Fibroblast of mammary gland (primary cell): ENCODE data around the gene DMWD.

Source experiments
- DNase-seq: peaks from one replicate; pipeline ENCODE4 v3.0.0-alpha.2; 2010; ENCODE audit warnings: low read depth
- H3K4me3 ChIP-seq: 2 replicates; pipeline ENCODE4 v1.5.1; 2011; ENCODE audit warnings: low read depth, mild to moderate bottlenecking, low read length, moderate library complexity; ENCODE audit not compliant: control insufficient read depth
- CTCF ChIP-seq: conservative IDR thresholded peaks from 2 replicates; pipeline ENCODE4 v1.5.1; 2011; ENCODE audit warnings: low read depth, low read length, inconsistent platforms; ENCODE audit not compliant: control insufficient read depth, insufficient read depth

Gene DMWD

GRCh38 chr19:45792470-45793177 lies at the start of gene DMWD:
DMWD (minus strand) TSS chr19:45792845; CDS start chr19:45792756, 89 bp downstream.
- peak within 1 kb of the TSS; percentile 90 for H3K4me3 ChIP-seq
- DNase-seq: peak; percentile 97
- no peak for TF ChIP-seq CTCF

DNA sequence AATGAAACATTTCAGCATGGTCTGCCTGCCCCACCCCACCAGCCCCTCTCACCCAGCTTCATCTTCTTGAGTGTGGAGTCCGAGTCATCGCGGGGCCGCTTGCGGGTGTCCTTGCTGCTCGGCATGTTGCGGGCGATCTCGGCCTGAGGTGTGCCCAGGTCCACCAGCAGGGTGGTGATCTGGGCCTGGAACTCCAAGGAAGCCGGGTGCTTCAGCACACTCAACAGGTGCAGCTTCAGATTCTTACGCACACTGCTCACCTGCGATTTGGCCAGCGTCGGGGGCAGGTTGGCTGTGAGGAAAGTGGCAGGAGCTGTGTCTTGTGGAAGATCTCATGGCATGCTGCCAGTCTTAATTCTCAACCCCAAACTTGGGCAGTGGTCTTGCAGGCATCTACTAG lies 49.6 kb upstream of the DMWD start:
- no peak for DNase-seq
- H3K4me3 ChIP-seq: no peak overlapping the region
- TF ChIP-seq CTCF: no peak

GRCh38 chr19:45834970-45835369 lies 42.3 kb upstream of the DMWD start:
- no peak for DNase-seq
- no peak for TF ChIP-seq CTCF
- H3K4me3 ChIP-seq: no peak overlapping the region

DNA sequence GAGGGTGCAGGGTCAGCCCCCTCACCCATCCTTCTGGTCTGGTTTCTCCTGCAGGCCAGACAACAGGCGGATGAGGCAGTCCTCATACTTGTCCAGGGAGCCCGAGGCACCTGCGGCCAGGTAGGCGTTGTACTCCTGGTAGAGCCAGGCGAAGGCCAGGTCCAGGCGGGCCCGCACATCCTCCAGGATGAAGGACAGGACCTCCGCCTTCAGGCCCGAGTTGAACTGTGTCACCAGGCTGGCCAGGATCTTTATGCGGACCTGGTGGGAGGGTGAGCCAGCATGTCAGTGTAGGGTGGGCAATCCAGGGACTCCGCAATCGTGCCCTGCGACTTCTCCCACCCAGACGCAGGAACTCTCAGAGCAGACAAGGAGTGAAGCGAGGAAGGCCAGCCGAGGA lies 36.3 kb upstream of the DMWD start:
- no peak overlapping the region for H3K4me3 ChIP-seq
- no peak for TF ChIP-seq CTCF
- no peak for DNase-seq

DNA sequence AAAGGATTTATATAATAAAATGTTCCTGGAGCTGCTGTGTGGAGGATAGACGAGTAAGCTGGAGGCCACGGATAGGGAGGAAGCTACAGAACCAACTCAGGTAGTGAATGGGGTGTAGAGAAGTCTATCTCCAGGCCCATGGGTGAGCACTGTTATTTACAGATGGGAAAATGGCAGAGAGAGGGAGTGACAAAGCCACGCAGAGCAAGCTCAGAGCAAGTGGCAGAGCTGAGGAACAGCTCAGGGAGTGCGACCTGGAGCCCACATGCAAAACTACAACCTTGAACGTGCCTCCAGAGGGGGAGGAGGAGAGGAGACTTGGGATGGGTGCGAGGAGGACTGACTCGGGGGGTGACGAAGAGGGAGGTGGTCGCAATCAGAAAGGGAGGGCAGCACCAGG lies 35.9 kb upstream of the DMWD start:
- TF ChIP-seq CTCF: no peak
- DNase-seq: no peak
- H3K4me3 ChIP-seq: no peak overlapping the region

GRCh38 chr19:45827459-45828093 lies 34.9 kb upstream of the DMWD start:
- DNase-seq: no peak

More at GRCh38 chr19:45827459-45828093, 34.9 kb upstream of the DMWD start:
- H3K4me3 ChIP-seq: no peak overlapping the region
- TF ChIP-seq CTCF: no peak
